AG04450 (cell line): ENCODE measurements around the gene LYPD1. TPM values are rescaled to one million over a fixed set of nuclear protein-coding genes. Genes with fewer than 3 reads are reported as not detected.

Source experiments
- CTCF ChIA-PET: fragments of 300-600, 350-600 bp; formaldehyde crosslinking; extraction: SDS; loops from one replicate; lab custom pipeline; 2022; ENCODE audit warnings: antibody characterized with exemption, inconsistent platforms; lab: Charles Lee
- POLR2A ChIA-PET: fragments of 350-600 bp; formaldehyde crosslinking; extraction: SDS; loops from one replicate; lab custom pipeline; 2021; ENCODE audit warnings: antibody characterized with exemption, inconsistent platforms; lab: Yijun Ruan, JAX
- DNase-seq: peaks from one replicate; pipeline ENCODE4 v3.0.0-alpha.2; 2011; ENCODE audit warnings: low read depth, low spot score
- H3K27ac ChIP-seq: one replicate; pipeline ENCODE4 v1.5.1; 2012; ENCODE audit warnings: low read depth, low read length, control low read depth
- H3K27me3 ChIP-seq: one replicate; pipeline ENCODE4 v1.6.0; 2012; ENCODE audit warnings: low read length; ENCODE audit not compliant: control insufficient read depth, insufficient read depth
- H3K4me3 ChIP-seq: 2 replicates; pipeline ENCODE4 v1.5.1; 2011; ENCODE audit warnings: mild to moderate bottlenecking, low read depth, low read length, control low read depth
- H3K9me3 ChIP-seq: 2 replicates; pipeline ENCODE4 v1.5.1; 2012; ENCODE audit warnings: low read length; ENCODE audit not compliant: control insufficient read depth, insufficient read depth
- polyA plus RNA-seq: library from polyadenylated mRNA; depleted of rRNA; stranded (reverse); fragments of >200 nt; gene quantifications from 2 replicates; pipeline ENCODE4 v1.2.3, GENCODE V29; 2011
- TF ChIP-seq, protein P1 (sequence below): IDR thresholded peaks from 2 replicates; pipeline ENCODE4 v1.5.1; 2011; ENCODE audit warnings: low read depth, low read length, control low read depth, inconsistent platforms

Gene LYPD1
- polyA plus RNA-seq, 1 experiment, result 60.3 TPM

DNA sequence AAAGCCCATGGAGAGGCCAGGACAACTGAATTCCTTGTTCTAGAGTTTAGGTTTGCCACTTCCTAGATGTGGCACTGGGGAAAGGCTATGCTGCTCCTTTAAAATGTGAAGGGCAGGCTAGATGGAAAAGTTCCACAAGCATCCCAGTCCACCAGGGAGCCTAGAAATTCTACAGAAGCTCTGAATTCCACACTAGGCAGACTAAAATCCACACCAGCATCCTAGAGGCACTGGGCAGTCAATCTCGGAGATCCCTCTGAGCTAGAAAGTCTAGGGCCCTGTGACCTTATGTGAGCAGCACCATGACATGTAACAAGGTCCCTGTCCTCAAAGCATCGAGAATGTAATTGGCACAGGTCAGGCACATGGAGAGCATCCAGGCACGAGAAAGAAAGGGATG, 71.5 kb downstream of the LYPD1 start:
- no peak overlapping the region for H3K27ac ChIP-seq
- TF ChIP-seq, protein P1, sequence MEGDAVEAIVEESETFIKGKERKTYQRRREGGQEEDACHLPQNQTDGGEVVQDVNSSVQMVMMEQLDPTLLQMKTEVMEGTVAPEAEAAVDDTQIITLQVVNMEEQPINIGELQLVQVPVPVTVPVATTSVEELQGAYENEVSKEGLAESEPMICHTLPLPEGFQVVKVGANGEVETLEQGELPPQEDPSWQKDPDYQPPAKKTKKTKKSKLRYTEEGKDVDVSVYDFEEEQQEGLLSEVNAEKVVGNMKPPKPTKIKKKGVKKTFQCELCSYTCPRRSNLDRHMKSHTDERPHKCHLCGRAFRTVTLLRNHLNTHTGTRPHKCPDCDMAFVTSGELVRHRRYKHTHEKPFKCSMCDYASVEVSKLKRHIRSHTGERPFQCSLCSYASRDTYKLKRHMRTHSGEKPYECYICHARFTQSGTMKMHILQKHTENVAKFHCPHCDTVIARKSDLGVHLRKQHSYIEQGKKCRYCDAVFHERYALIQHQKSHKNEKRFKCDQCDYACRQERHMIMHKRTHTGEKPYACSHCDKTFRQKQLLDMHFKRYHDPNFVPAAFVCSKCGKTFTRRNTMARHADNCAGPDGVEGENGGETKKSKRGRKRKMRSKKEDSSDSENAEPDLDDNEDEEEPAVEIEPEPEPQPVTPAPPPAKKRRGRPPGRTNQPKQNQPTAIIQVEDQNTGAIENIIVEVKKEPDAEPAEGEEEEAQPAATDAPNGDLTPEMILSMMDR, result no peak
- ChIA-PET POLR2A (no interaction called here), CTCF (interaction anchor here (0.6 to 1.0 kb wide), 3 partner anchors 20 to 51 kb away, joined by 3 to 5 read pairs (median 4); no protein-coding TSS in a partner anchor)
- H3K9me3 ChIP-seq, result peaks cover 5% of the 10 kb centered on the region
- H3K27me3 ChIP-seq, result no peaks in the 10 kb centered on the region
- H3K4me3 ChIP-seq, result no peak overlapping the region
- no peak for DNase-seq

DNA sequence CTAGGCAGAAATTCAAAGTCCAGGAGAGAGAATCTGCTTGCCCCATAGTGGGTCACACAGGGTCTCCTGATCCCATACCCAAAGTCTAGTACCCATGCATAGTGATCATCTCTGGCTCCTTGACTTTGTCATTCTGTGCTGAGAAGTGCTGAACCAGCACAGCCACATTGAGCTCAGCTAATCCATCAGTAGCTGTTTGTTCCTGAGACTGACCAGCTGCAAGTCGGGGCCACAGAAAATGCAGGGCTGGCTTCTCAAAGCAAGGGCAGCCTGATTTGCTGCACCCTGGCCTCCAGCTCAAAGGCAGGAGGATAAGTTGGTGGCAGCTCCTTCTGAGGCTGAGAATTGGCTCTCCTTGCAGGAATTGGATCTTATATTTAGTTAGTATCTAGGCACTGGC, 72.2 kb downstream of the LYPD1 start:
- TF ChIP-seq, protein P1, result no peak
- Histone ChIP-seq H3K27me3 (no peaks in the 10 kb centered on the region), H3K9me3 (peaks cover 5% of the 10 kb centered on the region), H3K4me3 (no peak overlapping the region), H3K27ac (no peak overlapping the region)
- ChIA-PET CTCF (interaction anchor here (1.0 kb wide), 1 partner anchor 50 kb away, joined by 3 read pairs; no protein-coding TSS in a partner anchor), POLR2A (no interaction called here)
- DNase-seq, result no peak

DNA sequence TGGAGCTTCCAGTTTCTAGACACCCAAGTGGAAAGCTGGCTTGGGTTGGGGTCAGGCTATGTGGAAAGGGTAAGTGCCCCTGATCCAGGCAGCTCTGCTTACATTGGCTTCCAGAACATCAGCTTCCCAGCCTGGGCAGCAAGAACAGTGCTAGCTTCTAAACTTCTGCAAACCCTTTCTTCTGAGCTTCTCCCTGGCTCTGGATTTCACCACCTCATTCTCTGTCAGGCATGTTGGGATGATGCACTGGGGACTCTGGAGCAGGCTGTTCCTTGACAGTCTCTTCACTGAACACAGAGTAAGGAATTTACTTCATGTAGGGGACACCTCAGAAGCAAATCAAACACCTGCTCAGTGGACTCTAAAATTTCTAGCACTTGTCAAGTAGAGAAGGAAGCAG, 72.8 kb downstream of the LYPD1 start:
- TF ChIP-seq, protein P1, result no peak
- no peaks in the 10 kb centered on the region for H3K27me3 ChIP-seq
- H3K9me3 ChIP-seq, result peaks cover 5% of the 10 kb centered on the region
- H3K27ac ChIP-seq, result no peak overlapping the region
- no peak for DNase-seq
- H3K4me3 ChIP-seq, result no peak overlapping the region
- POLR2A ChIA-PET, result no interaction called here
- CTCF ChIA-PET, result no interaction called here

DNA sequence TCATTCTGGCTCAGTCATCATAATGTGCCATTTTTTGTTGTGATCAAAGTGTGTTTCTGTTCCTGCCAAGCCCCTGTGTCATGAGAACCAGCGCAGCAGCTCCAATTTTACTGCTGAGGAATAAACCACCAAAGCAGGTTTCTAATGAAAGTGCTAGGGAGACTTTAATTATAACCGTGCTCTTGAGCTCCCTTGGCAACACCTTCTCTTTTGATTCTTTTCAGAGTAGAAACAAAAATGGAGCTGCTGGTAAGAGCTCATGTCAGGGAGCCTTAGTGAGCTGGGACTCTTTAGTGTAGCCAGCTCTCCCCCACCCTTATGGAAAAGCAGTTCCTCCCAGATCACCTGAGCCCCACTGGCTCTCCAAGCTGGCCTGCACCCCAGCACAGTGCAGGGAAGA, 74.3 kb downstream of the LYPD1 start:
- DNase-seq, result no peak
- POLR2A ChIA-PET, result no interaction called here

DNA sequence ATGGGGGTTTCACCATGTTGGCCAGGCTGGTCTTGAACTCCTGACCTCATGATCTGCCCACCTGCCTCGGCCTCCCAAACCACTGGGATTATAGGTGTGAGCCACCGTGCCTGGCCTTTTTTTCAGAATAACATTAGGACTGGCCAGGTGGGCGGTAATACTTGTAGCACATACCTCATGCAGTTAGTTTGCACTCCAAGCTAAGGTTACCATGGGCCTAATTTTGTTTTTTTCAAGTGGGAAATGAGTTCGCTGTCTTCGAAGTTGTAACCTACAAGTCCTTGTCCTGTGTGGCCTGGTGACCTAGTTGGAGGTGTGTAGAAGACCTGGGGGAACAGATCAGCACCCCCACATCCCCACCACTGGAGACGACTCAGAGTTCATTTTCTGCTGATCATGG, 74.8 kb downstream of the LYPD1 start:
- CTCF ChIA-PET, result no interaction called here
- no peak overlapping the region for H3K27ac ChIP-seq
- H3K4me3 ChIP-seq, result no peak overlapping the region
- no peaks in the 10 kb centered on the region for H3K27me3 ChIP-seq
- TF ChIP-seq, protein P1, result no peak
- POLR2A ChIA-PET, result no interaction called here
- peaks cover 5% of the 10 kb centered on the region for H3K9me3 ChIP-seq
- DNase-seq, result no peak

More for the DNA sequence above, 74.3 kb downstream of the LYPD1 start:
- CTCF ChIA-PET, result no interaction called here
- H3K9me3 ChIP-seq, result peaks cover 5% of the 10 kb centered on the region
- H3K4me3 ChIP-seq, result no peak overlapping the region
- TF ChIP-seq, protein P1, result no peak
- no peak overlapping the region for H3K27ac ChIP-seq
- no peaks in the 10 kb centered on the region for H3K27me3 ChIP-seq
